Hematopoietic multipotent progenitor cell treated with erythropoietin and hydrocortisone succinate and interleukin-3 and kit ligand, for 15 days (in vitro differentiated cells): ENCODE results near the gene PAX7.

ENCODE experiments used
- DNase-seq: peaks from one replicate; pipeline ENCODE4 v3.0.0-alpha.2; 2015; ENCODE audit warnings: low spot score

Gene PAX7

DNA sequence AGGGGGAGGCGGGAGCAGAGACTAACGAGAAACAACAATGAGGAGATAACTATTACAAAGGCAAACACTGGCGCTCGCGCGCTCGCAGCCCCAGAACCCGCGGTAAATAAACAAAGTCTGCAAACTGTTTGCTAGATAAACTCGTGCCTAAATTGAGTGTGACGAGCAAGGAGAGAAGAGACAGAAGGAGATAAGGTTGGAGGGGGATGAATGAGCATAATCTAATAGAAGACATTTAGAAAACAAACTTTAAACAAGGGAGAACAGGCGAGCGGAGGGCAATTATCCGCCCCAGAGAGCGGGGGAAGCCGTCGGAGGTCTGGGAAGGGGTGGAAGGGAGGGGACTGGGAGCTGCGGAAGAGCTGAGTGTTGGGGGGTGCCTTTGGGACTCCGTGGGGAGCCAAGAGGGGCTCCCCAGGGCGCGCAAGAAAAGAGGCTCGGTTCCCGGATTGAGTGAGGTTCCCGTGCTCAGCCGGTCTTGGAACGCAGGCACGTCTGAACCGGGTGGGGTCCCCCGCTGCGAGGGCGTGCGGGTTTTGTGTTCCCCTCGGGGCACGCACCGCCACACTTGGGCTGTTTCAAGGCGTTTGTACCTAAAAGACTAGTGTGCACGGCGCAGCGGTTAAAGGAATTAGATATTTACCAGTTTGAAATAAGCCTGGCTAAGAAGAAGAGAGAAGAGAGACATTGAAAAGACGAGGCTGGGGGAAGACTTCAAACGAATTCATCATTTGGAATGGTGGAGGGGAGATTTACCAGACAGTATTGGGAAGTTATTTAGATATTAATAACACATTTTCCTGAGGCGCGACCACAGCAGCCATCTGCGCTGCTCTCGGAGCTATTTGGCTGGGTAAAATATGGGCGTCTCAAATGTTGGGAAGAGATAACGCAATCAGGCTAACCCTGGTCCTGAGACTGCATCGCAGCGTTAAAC lies 10.6 kb downstream of the PAX7 start:
- no peak for DNase-seq

DNA sequence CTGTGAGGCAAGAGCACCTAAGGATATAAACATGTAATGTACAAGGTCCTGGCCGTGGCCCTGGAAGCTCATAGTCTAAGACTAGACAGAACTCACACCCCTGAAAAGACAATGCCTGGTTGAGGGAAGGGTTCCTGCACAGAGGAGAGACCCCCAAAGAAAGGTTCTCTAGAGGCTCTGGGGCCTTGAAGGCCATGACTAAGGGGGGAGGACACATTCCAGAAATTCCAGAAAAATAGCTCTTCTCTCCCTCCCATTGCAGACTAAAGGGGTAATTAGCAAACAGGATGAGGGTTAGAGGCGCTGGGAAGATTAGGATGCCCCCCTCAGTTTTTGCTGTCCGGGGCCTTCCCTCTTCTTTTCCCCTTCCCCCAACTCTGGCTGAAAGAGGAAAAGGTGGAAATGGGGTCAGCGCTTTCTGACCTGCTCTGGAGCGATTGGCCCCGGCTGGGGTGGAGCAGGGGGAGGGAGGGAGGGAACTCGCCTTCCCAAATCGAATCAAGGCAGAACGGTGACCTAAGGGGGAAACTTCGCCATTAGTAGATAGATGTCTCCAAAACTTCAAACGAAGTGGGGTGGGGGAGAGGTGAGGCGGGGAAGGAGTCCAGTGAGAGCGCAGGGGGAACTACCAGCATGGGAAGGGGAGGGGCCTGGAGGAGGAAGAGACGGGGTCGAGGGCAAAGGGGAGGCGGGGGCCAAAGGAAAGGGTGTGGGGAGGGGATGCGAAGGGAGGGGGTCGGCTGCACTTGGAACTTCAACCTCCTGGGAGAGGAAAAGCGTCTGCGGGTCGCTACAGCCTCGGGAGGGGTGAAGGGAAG lies 11.8 kb downstream of the PAX7 start:
- no peak for DNase-seq

DNA sequence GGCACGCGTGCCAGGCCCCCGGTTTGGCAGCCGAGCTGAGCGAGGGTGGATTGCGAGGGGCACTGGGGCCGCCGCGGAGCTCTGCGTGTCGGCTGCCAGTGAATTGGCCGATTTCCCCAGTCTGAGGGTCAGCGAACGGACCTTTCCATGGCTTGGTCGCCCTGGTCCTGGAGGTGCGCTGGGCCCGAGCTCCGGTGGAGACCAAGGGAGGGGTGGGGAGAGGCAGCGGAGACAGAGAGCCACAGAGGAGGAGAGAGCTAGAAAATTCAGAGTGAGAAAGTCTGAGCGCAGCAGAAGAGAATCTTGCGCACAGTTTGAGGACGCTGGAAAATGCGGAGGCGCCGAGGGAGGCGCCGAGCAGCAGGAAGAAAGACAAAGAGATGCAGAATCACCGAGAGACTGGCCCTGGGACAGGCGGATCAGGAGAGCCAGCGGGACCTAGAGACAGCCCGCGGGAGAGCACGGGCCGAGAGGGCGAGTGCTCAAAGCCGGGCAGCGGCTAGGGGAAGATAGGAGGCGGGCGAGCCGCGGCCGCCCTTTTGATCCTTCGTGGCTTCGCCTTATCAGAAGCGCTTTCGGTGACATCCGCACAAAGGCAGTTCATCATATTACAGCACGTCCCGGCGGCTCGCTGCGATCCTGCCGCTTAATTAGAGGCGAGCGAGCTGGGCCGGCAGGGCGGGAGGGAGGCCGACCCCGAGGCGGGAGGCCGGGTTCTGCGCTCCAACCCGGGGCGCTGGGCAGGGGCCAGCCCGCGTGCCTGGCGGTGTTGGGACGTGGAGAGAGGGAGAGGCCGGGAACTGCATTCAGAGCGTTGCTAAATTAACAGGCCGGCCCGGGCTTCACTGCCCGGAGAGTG lies 12.7 kb downstream of the PAX7 start:
- DNase-seq: no peak

DNA sequence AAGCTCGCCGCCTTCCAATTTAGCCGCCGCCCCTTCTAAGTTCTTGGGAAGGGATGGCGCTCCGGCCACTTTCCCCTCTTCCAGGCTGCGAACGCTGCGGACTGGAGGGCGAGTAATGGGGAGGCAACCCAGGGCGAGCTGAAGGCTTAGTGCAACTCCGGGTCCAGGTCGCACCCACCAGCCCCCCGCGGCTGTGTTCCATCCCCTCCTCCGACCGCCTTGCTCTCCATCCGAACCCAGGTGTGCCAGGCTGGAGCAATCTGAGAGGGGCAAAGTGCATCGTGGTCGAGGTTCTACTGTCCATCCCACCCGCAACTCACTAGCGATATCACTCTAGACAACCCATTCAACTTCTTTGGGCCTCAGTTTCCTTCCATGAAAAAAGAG lies 13.4 kb downstream of the PAX7 start:
- no peak for DNase-seq

DNA sequence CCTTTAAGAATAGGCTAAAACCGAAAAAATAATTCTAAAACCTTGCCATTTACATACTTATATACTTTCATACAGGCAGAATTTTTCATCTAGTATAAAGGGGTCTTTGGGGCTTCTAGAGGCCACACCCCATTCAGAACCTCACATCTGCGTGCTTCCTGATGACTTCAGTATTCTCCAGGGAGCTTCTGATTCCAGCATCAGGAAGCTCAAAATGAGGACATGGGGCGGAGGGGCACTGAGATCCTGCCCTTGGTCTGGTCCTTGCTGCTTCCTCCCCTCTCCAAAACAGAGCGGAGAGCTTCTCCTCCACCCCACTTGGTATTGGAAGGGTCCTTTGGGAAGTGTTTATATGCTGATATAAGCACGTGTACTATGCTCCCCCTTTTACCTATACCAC lies 13.8 kb downstream of the PAX7 start:
- DNase-seq: no peak

DNA sequence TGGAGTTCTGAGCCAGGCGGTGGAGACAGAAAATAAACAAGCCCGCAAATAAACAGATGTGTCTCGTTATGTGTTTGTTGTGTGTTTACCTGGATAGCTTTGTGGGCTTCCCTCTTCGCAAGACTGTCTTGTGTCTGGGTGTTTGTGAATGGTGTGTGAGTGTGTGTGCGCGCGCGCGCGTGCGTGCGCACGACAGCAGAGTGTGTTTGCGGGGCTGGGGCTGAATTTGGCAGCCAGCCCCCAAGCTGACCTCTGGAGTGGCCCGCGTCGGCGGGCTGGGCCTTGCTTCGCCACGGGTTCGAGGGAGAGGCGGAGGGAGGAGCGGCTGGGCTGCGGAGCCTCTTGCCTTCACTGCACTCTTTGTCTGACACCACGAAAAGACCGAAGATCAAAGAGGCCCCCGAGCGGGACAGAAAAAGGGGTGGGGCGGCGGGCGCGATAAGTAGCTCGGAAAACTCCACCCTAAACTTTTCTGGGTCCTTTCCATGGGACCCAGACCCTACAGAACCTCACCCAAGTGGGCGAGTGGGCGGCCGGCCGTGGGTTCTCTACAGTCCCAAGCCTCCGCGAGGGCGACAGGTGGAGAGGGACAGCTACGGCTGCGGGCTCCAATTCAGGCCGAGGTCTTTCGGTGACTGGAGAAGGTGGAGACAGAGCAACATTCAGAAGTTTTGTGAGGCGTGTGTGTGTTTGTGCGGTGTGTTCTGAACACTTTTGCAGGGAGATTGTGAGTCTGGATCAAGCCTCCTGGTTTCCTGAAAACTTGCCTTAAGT lies 14.5 kb downstream of the PAX7 start:
- DNase-seq: no peak

DNA sequence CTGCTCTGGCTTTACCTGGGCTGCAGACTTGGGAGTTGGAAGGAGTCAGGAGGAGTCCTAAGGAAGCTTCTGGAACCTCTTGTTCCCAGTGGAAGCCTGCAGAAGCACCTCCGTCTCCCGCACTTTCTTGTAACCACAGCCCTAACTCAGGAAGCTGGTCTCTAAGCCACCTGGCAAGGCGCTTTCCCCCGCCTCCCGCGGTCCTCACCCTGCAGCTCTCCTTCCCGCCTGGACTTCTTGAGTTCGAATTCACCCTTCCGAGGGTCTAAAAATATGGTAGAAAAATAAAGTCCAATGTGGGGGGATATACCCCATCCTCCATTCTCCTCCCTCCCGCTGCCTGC lies 15.1 kb downstream of the PAX7 start:
- DNase-seq: no peak

DNA sequence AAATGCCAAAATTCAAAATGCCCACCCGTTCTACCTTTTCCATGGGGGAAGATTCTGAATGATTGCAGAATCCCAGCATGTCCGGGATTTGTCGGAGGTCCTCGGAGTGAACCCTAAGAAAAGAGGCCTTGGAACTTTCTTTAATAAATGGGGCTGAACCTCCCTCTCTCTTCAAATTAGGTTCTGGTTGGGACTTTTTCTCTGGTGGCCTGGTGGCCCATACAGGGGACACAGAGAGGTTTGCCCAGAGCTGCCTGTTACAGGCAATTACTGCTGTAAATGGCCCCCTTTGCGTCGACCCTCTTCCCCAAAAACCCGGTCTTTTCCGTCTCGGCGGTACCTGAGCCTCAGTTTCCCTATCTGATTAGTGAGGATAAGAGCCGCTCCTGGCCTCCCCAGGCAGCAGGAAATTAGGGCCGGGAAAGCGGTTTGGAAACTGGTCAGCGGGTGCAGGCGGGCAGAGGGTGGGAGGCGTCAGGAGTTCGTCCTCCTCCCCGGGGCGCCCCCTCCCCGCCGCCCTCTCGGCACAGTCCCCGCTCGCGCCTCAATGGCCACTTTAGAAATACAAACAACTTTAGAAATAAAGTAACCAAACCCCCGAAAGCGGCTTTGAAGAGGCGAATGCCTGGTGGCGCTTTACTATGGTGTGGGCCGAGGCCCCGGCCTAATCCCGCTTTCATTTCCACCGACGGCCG lies 15.6 kb downstream of the PAX7 start:
- DNase-seq: no peak

DNA sequence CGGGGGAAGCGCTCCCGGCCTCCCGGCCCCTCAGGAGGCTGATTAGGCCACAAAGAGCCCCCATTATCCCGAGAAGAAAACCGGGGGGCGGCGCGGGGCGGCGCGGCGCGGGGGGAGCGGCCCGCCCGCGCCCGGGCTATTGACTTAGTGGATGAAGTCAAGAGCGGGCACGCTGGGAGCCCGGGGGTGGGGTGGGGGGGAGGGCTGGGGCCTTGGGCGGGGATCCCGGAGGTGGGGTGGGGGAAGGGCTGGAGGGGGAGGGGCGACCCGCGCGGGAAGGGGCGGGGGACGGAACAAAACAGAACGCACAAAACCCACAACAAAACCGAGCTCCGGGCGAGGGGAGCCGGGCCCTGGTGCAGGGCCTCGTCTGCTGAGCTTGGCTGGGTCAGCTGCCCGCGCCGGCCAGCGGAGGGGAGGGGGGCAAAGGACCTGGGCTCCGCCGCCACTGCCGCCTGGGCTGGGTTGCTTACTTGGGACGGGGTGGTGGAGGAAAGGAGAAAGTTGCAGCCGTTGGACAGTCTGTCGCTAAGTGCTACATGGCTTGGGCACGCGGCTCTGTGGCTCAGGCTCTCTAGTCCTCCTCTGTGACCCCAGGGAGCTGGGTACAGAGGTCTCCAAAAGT lies 16.3 kb downstream of the PAX7 start:
- DNase-seq: no peak

DNA sequence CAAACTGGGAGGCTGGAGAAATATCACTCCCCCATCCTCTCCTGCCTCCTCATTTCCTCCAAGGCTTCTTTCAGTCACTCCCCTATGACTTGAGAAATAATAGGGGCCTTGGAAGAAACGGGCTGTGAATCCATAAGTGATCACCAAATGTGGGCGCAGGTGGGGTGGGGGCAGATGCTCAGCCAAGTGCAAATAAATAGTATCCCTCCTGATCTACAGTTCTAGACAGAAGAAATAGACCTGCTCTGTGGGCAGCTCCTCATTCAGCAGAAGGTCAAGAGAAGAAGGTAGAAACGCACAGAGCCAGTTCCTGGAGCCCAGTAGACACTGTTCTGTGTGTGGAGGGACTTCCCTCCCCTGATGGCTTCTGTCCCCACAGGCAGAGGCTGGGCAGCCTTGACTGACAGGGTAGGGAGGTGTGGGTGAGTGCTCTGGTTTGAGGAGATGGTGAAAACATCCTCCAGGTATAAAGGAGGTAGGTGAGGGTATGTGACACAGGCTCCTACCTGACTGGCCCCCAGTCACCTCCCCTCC lies 17.1 kb downstream of the PAX7 start:
- DNase-seq: no peak

DNA sequence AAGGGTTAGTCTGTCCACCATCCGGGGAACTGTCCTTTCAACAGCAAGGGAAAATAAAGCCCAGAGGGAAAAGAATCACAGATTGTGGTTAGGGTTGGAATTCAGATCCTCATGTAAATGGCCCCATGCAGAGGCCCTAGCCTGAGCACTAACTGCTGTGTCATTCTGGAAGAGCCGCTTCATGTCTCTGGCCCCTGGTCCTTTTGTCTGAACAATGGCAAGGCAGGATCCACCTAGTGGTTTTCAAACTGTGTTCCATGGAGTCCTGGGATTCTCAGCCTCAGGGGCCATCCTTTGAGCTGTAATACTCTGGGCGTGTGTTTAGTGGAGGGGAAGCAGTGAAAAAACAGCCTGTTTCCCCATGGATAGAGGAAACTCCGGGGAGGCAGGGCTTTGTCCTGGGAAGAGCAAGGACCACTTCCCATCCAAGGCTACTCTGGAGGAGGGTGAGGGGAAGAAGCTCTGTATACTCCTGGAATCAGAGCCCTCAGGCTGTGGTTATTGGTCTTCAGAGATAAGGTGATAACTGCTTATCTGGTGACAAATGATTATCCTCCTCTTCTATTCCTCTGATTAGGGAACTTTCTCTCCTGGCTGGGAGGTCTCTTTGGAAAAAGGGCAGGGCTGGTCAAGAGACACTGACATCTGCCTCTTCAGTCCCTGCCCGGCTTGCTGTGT lies 19.2 kb downstream of the PAX7 start:
- no peak for DNase-seq

DNA sequence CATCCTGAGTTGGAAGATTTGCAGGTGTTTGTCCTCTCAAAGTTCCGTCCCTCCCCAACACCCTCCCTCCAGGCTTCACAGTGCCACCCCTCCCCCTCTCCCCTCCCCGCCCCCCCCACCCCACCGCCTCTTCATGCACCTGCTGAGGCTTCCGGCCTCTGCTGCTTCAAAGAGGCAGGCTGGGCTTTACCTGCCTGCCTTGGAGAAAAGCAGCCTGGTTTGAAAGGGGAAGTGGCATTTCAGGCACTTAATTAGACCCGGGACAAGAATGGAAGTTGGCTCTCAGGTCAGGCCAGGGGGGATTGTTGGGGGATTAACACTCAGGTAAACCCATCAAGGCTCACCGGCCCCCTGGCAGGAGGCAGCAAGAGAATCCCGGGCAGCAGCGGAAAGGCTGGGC lies 21.1 kb downstream of the PAX7 start:
- no peak for DNase-seq

DNA sequence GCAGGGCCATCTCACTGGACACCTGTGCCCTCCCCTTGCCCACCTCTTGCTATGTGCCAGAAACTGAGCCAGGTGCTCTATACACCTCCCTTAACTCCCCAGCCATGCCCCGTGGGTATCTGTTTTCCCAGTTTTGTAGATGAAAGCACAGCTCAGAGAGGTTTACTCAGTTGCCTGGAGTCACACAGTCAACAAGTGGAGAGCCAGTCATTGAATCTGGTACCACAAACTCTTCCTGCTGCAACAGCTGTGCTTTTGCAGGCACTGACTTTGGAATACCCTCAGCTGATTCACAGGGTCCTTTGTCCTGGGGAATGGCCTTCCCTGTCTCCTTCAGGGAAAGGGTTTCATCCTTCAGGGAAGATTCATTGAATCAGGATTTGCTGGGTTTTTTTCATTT lies 22.1 kb downstream of the PAX7 start:
- DNase-seq: no peak

DNA sequence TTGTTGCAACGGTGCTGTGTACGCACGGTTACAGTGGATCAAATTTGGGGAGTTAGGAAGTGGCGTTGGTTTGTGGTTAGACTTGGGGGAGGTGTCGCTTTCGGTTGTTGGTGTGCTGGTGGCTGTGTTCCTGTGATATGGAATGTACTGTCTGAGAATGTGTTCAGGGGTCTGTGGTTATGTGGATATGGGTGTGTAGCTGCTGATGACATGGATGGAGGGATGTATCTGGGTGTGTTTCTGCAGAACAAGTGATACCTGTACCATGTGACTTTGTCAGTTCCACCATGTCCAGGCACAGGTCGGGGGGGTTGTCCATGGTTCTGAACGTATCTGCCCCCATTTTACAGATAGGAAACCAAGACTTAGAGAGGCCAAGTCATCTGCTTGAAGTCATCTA lies 22.7 kb downstream of the PAX7 start:
- DNase-seq: no peak

DNA sequence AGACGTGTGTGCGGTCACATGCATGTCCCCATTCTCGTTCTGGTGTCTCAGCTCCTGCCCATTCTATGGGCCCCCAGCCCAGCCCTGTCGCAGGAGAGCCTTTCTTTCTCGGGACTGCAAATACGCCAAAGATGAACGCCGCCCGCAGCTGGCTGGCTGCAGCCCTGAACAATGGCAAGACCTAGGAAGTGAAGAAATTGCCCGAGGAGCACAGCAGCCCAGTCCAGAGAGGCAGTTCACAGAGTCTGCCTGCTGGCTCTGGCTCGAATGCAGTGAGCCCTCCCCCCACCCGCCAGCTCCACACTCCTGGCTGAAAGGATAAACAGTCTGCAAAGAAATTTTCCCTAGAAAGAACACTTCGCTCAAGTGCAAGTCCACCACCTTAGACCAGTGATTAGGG lies 23.3 kb downstream of the PAX7 start:
- DNase-seq: no peak

DNA sequence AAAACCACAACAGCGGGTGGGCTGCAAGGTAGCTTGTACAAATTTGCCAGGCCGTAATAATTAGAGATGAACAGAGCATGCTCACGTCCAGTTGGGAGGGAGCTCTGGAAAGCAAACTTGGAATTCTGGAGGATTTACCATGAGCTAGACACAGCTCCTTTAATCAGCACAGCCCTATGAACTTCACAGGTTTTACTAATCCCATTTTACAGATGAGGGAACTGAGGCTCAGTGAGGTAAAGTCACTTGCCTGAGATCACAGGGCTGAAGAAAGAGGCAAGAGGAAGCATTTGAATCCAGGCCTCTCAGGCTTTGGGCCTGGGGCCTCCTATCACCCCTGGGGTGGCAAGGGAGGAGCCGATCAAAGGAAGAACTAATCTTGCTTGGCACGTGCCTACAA lies 24.0 kb downstream of the PAX7 start:
- DNase-seq: no peak

DNA sequence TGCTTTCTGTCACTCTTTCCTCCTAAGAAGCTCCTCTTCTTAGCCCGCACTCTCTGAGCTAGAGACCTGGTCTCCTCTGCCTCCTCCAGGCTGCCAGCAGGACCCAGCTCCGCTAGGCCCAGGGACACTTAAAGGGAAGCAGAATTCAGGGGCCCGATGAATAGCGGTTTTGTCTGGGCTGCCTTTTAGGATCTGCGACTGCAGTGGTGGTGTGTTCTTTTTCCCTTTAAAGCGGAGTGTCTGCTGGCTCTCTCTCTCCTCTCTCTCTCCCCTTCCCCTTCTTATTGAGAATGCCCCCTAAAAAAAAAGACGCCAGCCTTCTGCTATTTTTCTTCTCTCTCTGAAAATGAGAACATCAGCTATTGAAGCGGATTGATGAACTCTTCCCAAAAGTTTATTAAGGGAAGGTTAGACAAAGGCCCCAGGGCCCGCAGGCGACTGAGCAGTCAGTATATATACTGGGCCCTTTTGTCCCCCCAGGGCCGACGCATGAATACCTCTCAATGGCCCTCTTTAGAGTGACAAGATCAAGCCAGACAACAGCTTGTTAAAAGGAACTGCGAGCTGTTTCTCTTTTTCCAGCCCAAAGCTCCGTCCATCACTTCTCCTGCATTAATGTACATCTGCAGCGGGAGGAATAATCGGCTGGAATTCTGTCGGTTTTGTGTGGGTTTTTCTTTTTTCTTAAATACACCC lies 27.0 kb downstream of the PAX7 start:
- DNase-seq: no peak

DNA sequence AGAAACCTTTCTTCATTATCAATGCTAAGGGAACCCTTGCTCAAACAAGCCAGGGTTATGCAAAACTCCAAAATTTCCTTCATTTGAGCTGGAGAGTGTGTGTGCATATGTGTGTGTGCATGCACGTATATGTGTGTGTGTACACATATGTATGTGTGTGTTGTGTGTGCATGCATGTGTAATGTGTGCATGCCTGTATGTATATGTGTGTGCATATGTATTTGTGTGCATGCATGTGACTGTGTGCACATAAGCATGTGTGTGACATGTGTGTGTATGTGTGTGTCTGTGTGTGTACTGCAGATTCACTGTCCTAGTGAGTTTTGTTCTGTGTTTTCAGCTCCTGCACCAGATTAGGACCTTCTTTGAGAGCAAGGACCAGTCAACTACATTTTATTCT lies 28.2 kb downstream of the PAX7 start:
- DNase-seq: no peak
